ENCODE data around the gene STRADB.
"Not testable (repeated sequence)": the region's sequence is repeated elsewhere in the genome, so short reads cannot be mapped to it uniquely, and the experiment has no call there.

STRADB gene

GRCh38 chr2:201470821-201471731, 19.5 kb downstream of the STRADB start:
- DNase-seq = no peak

GRCh38 chr2:201471732-201472393, 20.3 kb downstream of the STRADB start:
- no peak for DNase-seq

- DNase-seq = no peak
Measured at GRCh38 chr2:201472411-201472810, 20.9 kb downstream of the STRADB start.

- no peak for DNase-seq
Measured at GRCh38 chr2:201482543-201482942, 31.0 kb downstream of the STRADB start.

GRCh38 chr2:201483342-201483741, 31.8 kb downstream of the STRADB start:
- DNase-seq = no peak

GRCh38 chr2:201483758-201484157, 32.2 kb downstream of the STRADB start:
- not testable (repeated sequence) for DNase-seq

GRCh38 chr2:201484805-201485204, 33.3 kb downstream of the STRADB start:
- DNase-seq = no peak

- DNase-seq = no peak
Measured at GRCh38 chr2:201490291-201490690, 38.8 kb downstream of the STRADB start.

GRCh38 chr2:201496785-201497184, 45.2 kb downstream of the STRADB start:
- no peak for DNase-seq

GRCh38 chr2:201500534-201500933, 49.0 kb downstream of the STRADB start:
- no peak for DNase-seq

- no peak for DNase-seq
Measured at GRCh38 chr2:201502713-201503112, 51.2 kb downstream of the STRADB start.

GRCh38 chr2:201507725-201508124, 56.2 kb downstream of the STRADB start:
- DNase-seq = no peak

- no peak for DNase-seq
Measured at GRCh38 chr2:201513271-201513670, 61.7 kb downstream of the STRADB start.

- no peak for DNase-seq
Measured at GRCh38 chr2:201515573-201516246, 64.2 kb downstream of the STRADB start.

GRCh38 chr2:201517094-201517493, 65.6 kb downstream of the STRADB start:
- DNase-seq = no peak

- no peak for DNase-seq
Measured at GRCh38 chr2:201520201-201520600, 68.7 kb downstream of the STRADB start.

GRCh38 chr2:201522965-201523364, 71.4 kb downstream of the STRADB start:
- no peak for DNase-seq

GRCh38 chr2:201523506-201523905, 72.0 kb downstream of the STRADB start:
- DNase-seq = no peak

All from left hindlimb (tissue), 1 donor.